ENCODE results near the gene LITAF.
"Not testable (repeated sequence)": the region's sequence is repeated elsewhere in the genome, so short reads cannot be mapped to it uniquely, and the experiment has no call there.

The LITAF gene

DNA sequence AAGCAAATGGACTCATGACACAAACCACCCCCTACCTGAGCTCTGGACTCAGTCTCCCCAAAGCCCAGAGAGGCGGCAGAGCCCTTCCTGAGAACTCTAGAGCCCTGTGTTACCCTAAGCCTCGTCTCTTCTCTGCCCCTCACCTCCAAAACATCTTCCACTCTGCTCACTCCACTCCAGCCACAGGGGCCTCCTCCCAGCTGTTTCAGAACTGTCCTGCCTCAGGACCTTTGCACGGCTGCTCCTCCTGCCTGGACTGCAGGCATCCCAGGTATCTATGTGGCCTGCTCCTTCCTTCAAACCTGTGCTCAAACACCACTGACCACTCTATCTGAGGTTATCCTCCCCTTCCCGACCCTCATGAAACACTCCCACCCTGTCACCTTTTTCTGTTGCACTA lies 12.9 kb upstream of the LITAF start:
- DNase-seq (ENCODE audit: low read depth in 2 of 2) = no peak

DNA sequence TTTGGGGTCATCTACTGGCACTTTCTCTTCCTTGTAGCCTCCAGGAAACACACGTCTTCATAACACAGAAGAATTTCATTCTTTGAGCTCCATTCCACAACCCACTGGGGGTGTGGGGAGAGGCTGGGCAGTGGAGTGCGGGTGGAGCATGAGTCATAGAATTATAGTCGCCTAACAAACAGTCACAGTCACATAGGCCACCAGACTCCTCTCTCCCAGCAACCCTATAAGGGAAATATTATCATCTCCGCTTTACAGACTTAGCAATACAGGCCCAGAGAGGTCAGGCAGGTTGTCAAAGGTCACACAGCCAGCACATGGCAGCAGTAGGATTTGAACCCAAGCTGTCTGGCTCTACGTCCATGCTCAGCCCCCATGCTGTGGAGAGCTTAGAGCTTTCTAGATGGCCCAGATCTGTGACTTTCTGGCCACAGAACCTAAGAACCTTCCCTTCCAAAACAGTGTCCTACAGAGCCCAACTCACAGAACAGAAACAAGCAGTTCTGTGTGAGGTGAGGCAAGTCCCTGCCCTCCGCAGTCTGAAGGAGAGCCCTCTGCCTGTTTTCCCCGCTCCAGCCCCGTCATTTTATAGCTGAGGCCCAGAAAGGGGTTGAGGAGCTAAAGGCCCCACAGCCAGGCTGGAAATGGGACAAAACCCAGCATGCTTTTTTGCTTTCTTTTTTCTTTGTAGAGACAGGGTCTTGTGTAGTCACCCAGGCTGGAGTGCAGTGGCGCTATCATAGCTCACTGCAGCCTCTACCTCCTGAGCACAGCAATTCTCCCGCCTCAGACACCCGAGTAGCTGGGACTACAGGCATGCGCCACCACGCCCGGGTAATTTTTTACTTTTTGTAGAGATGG lies 10.7 kb upstream of the LITAF start:
- DNase-seq (ENCODE audit: low read depth in 2 of 2) = no peak

DNA sequence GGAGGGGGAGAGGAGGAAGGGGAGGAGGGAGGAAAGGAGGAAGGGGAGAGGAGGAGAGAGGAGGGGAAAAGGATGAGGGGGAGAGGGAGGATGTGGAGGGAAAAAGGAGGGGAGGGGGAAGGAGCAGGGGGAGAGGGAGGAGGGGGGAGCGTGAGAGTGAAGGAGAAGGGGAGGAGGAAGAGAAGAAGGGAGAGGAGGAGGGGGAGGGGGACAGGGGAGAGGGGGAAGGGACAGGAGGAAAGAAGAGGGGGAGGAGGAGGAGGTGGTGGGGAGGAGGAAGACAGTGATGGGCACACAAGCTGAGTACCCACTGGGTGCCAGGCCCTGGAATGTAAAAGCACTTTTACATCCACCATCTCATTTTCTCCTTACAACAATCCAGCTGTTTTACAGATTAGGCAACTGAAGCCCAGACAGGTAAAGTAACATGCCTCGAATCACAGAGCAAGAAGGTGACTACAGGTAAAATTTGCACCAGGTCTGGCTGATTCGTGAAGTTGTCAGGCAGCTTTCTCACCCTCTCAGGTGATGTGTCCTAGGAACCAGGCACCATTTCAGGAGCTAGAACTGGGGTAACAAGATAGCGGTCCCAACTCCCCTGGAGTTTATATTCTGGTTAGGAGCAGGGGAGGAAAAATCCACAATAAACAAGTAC lies 10.0 kb upstream of the LITAF start:
- no peak for DNase-seq (ENCODE audit: low read depth in 2 of 2)

DNA sequence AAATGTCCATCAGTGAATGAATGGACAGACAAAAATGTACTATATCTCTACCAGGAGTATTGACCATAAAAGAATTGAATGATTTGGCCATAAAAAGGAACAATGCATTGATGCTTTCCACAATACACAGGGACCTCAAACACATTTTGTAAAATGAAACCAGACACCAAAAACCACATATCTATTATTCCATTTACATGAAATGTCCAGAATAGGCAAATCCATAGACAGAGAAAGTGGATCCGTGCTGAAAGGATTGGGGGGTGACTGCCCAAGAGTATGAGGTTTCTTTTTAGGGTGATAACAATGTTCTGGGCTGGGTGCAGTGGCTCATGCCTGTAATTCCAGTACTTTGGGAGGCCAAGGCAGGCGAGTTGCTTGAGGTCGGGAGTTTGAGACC lies 6.9 kb upstream of the LITAF start:
- no peak for DNase-seq (ENCODE audit: low read depth in 2 of 2)

DNA sequence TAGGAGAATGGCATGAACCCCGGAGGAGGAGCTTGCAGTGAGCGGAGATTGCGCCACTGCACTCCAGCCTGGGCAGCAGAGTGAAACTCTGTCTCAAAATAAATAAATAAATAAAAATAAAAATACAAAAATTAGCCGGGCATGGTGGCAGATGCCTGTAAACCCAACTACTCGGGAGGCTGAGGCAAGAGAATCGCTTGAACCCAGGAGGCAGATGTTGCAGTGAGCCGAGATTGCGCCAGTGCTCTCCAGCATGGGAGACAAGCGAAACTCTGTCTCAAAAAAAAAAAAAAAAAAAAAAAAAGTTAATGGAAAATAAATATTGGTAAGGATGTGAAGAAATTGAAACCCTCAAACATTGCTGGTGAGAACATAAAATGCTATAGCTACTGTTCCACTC lies 6.4 kb upstream of the LITAF start:
- not testable (repeated sequence) for DNase-seq (ENCODE audit: low read depth in 2 of 2)

DNA sequence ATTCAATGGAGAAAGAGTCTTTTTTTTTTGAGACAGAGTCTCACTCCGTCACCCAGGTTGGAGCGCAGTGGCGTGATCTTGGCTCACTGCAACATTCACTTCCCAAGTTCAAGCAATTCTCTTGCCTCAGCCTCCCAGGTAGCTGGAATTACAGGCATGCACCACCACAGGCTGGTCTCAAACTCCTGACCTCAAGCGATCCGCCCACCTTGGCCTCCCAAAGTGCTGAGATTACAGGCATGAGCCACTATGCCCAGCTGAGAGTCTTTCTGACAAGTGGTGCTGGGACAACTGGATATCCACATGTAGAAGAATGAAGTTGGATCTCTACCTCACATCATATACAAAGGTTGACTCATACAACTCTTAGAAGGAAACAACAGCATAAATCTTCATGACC lies 4.9 kb upstream of the LITAF start:
- not testable (repeated sequence) for DNase-seq (ENCODE audit: low read depth in 2 of 2)

DNA sequence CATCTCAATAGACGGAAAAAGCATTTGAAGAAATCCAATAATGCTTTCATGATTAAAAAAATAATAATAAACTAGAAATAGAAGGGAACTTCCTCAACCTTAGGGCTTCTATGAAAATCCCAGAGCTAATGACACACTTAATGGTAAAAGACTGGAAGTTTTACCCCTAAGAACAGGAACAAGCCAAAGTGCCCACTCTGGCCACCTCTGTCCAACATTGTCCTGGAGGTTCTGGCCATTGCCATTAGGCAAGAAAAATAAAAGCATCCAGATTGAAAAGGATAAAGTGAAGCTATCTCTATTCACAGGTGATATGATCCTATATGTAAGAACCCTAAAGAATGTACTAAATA lies 2.5 kb upstream of the LITAF start:
- DNase-seq (ENCODE audit: low read depth in 2 of 2) = no peak

DNA sequence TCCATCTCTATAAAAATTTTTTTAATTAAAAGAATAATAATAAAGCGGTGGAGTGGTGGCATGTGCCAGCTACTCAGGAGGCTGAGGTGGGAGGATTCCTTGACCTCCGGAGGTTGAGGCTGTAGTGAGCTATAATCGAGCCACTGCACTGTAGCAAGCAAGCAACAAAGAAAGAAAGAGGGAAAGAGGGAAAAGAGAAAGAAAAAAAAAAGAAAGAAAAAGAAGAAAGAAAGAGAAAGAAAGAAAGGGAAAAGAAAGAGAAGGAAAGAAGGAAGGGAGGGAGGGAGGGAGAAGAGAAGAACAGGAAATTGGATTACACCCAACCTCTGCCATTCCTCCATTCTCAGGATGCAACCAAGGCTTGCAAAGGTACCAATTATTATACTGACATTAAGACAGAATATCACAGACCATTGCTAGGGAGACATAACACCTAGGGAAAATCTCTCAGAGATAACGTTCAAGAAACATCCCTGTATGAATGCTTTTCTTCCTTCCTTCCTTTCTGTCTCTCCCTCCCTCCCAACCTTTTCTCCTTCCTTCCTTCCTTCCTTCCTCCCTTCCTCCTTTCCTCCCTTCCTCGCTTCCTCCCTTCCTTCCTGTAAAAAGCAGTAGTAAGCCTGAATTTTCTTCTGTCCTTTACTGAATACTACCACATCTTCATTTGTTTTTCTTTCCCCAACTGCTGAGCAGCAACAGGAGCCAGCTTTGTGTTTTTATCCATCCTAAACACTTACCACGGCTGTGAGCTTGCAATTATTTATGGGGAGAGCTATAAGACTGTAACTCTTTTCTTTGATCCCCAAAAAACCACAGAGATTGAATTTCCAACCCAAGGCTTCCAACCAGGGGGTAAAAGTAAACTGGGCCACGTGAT lies 1.8 kb upstream of the LITAF start:
- DNase-seq (ENCODE audit: low read depth in 2 of 2) = no peak

DNA sequence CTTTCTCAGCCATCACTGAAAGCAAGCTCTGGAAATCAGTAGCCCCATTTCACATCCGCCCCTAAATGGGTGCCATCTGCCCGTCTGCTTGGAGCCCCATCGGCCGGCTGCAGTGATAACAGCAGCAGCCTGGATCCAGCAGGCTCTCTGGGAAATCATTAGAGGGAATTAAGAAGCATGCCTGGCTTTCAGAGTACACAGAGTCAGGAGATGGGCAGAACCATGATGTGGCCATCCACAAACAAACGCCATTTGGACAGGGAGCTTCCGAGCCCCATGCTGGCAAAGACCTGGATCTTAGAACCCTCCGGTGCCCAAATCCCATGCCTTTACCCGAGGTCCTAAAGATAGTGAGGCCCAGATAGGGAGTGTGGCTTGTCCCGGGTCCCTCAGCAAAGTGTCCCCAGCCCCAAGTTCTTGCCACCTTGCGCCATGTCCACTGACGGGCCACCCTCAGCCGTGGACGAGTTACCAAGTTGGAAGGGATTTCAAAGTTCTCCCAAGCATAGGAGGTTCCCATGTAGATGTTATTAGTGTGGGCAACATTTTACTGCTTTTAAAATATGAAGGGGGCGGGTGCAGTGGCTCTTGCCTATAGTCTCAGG lies 1.0 kb upstream of the LITAF start:
- DNase-seq (ENCODE audit: low read depth in 2 of 2) = no peak

DNA sequence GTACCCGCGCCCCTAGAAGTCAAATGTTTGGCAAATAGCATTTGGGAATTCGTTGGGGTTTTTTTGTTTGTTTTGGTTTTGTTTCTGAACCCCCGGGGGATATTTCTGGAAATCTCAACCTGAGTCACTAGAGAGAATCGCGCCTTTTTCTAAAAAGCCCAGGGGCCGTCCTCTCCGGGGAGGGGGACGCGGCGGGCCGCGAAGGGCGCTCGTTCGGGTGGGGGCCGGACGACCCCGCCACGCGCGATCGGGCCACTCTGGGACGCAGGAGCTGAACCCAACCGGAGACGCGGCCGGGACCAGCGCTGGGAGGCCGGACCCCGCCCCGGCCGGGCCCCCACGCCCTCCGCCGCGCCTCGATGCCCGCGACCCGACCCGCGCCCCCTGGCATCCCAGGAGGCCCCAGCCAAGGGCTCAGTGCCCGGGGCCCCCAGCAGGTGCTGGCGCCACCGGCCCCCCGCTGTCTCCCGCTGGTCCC lies 302 bp downstream of the LITAF start:
- DNase-seq (ENCODE audit: low read depth in 2 of 2) = no peak

DNA sequence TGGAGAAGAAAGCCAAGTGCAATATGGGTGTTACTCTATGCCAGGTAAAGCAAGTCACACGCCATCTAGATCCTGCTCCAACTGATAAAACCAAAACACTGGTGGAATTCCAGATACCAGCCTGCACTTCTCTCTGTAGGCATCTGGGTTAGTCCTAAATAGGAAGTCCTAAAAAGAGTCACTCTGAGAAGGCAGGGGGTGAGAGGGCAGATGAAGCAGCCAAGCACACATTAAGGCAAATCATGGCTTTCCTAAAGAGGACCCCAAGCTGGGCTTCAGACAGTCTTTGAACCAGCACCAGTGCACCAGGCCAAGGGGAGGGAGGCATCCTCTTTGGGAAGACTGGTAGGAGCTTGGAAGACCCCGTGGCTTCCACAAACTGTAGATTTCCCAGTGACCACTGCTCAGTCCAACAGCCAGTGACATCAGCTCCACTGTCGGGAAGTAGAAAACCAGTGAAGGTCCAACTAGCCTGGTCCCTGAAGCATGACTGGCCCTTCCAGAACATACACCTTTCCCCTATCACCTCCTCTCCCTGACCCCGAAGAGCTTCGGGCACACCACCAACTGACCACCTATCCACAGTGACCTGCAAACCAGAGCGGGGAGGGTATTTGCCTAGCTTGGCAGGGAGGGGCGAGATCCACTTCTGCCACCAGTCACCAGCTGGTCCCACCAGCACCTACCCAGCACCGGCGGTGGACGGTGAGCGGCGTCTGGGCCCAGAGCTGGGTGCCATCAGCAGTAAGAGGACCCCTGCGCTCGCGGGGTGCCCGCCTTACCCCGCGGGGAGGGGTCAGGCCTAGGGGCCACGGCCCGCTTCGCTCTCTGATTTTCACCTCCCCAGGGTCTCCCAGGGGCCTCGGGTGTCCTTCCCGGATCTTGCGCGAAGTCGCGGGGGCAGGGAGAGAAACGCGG lies 1.0 kb downstream of the LITAF start:
- no peak for DNase-seq (ENCODE audit: low read depth in 2 of 2)

DNA sequence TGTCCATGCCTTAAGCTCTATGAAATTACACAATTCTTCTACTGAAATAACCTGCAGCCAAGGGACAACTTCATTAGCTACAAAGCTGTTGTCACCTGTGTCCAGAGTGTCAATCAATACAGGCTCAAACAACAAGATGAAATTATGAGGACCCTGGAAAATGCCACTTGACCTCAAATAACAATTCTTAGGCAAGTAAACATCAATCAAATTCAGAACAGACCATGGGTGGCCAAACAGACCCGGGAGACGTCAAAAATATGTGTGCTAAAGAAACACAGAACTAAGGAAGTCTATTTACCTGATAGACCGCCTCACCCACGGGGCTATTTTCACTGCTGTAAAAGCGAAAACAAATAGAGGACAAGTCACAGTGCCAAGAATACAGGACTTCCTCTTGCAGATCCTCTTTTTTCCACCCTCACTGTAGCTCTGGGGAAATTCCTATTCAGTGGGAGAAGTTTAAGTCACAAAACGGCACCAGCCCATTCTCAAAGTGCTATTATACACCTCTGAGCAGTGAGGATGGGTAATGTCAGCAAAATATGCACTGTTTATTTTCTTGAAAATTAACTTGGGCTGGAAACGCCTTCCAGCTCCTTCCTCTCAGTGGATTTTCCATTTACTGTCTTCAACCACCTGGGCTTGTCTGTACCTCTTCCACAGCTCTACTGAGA lies 2.7 kb downstream of the LITAF start:
- no peak for DNase-seq (ENCODE audit: low read depth in 2 of 2)

DNA sequence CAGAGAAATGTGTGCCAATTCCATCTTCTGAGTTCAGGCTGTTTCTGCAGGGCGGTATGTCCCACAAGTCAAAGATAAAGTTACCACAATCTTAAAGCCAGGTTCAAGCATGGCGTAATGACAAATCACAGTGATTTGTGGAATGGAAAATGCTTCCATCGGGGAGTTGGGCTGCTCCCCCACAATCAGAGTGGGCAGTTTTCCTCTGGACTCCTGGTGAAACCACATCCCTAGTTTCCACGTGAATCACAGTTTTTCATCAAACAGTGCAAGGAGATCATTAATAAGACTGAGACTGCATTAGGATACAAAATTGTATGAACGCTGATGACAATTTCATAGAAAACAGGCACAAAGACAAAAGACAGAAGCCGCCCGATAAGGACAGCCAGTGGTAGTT lies 3.6 kb downstream of the LITAF start:
- no peak for DNase-seq (ENCODE audit: low read depth in 2 of 2)

DNA sequence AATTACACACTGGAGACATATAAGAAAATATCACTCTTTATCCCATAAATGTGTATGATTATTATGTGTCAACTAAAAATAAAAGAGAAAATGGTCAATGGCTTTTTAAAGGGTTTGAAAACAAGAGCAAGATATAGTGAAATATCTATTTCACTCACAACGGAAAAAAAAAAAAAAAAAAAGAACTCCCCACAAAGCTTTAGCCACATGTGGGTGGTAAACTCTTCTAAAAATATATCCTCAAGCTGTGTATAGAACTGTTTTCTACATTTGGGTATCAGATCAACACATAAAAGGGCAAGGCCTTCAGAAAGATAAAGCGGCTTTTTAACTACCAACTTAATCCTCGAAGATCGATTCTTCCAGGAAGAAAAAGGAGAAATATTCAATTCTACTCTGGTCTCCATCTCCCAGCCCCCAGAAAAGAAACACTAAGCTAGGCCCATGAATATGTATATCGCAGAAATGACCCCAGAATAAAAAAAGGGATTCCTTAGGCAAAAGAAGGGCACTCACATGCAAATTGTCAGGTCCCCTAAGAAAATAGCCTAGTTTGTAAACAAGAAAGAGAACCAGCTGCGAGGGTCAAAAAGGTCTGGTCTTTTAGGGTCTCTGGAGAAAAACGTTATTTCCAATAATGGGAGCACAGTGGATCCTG lies 4.4 kb downstream of the LITAF start:
- DNase-seq (ENCODE audit: low read depth in 2 of 2) = no peak

DNA sequence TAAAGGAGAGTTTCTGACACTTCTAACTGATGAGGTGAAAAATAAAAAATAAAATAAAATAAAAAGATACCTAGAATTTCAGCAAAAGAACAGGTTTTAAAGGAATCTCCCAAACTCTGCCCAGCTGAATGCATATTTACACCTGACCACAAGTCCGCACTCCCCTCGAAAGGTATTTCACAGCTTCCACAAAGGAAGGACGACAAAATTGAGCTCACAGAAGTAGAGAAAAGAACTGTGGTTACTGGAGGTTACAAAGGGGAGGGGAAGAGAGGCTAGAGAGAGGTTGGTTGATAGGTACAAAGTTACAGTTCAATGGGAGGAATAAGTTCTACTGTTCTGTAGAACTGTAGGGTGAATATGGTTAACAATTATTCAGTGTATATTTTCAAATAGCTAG lies 5.0 kb downstream of the LITAF start:
- DNase-seq (ENCODE audit: low read depth in 2 of 2) = no peak

DNA sequence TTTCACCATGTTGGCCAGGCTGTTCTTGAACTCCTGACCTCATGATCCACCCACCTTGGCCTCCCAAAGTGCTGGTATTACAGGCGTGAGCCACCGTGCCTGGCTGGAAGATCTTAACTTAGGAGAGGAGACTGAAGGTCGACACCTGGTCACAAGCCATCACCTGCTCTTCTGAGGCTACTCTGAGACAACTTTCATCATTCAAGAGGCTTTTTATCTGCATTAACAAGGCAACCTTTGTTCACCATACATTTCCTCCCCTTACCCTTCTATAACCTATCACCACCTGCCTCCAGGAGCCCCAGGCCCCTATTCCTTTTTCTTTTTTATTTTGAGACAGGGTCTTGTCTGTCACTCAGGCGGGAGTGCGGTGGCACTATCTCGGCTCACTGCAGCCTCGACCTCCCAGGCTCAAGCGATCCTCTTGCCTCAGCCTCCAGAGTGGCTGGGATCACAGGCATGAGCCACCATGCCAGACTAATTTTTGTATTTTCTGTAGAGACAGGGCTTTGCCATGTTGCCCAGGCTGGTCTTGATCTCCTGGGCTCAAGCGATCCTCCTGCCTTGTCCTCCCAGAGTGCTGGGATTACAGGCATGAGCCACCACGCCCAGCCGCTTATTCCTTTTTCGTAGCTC lies 6.2 kb downstream of the LITAF start:
- no peak for DNase-seq (ENCODE audit: low read depth in 2 of 2)

DNA sequence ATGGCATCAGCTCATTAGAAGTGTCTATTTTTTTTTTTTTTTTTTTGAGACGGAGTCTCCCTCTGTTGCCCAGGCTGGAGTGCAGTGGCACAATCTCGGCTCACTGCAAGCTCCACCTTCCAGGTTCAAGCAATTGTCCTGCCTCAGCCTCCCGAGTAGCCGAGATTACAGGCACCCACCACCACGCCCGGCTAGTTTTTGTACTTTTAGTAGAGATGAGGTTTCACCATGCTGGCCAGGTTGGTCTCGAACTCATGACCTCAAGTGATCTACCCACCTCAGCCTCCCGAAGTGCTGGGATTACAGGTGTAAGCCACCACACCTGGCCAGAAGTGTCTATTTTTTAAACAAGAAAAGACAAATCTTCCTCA lies 9.4 kb downstream of the LITAF start:
- DNase-seq (ENCODE audit: low read depth in 2 of 2) = not testable (repeated sequence)

DNA sequence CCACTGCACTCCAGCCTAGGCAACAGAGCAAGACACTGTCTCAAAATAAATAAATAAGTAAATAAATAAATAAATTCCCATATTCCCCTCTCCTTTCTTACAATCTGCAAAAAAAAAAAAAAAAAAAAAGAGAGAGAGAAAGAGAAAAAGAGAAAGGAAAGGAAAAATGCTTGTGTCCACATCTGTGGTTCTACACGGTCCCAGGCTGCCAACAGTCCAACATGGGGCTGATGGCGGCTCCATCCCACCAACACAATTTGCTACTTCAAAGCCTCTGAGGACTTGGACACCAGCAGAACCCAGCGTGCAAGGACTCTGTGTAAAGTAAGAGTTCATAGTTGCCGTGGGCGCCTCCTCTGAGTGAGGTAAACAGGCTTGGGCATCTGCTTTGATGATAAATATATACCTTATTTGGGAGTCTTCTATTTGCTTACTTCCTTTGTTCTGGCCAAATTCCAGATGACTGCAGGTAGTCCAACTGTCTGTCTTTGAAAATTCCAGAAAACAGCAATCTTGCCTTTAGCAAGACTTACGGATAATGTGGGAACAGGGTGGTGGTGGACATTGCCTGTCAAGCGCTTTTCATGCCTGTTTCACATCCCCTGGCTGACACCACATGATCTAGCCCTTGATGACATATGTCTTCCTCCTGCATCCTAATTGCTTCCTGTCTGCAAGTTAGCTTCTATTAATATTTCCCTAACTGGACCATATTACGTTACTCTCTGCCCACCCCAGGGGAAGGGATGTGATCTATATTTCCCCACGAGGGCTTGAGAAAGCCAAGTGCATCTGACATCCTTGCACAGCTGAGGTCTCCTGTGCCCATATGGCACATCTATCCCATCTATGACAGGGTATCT lies 10.1 kb downstream of the LITAF start:
- DNase-seq (ENCODE audit: low read depth in 2 of 2) = no peak
